Neural cell (in vitro differentiated cells): ENCODE results near the gene ELMO1. TPM values are rescaled to one million over a fixed set of nuclear protein-coding genes. Genes with fewer than 3 reads are reported as not detected.

Source experiments
- H2AFZ ChIP-seq: fragments of 200-600, 300-800 bp; sonication (generic), shearing (Covaris generic); 2 replicates; pipeline ENCODE4 v1.6.0; 2014; ENCODE audit warnings: low read depth, mild to moderate bottlenecking, antibody characterized with exemption, low read length, moderate library complexity
- H3F3A ChIP-seq: fragments of 200-600 bp; shearing (Covaris generic); 2 replicates; pipeline ENCODE4 v1.6.1; 2016; ENCODE audit warnings: mild to moderate bottlenecking, moderate library complexity, mixed read lengths, antibody characterized with exemption, low read length; ENCODE audit not compliant: insufficient read depth, poor library complexity, severe bottlenecking
- H3K27ac ChIP-seq: fragments of 200-600, 300-800 bp; sonication (generic), shearing (Covaris generic); 2 replicates; pipeline ENCODE4 v1.5.1; 2014; ENCODE audit warnings: mild to moderate bottlenecking, low read length, moderate library complexity
- H3K27me3 ChIP-seq: fragments of 300-800, 200-600 bp; sonication (generic), shearing (Covaris generic); 2 replicates; pipeline ENCODE4 v1.6.0; 2014; ENCODE audit warnings: mild to moderate bottlenecking, low read depth, low read length, moderate library complexity; ENCODE audit not compliant: insufficient read depth
- H3K36me3 ChIP-seq: fragments of 300-800, 200-600 bp; sonication (generic), shearing (Covaris generic); 2 replicates; pipeline ENCODE4 v1.5.1; 2014; ENCODE audit warnings: mild to moderate bottlenecking, antibody characterized with exemption, low read length, moderate library complexity; ENCODE audit not compliant: insufficient read depth
- H3K4me2 ChIP-seq: fragments of 300-800, 200-600 bp; sonication (generic), shearing (Covaris generic); 2 replicates; pipeline ENCODE4 v1.6.0; 2014; ENCODE audit warnings: mild to moderate bottlenecking, low read length
- H3K4me3 ChIP-seq: fragments of 300-800, 200-600 bp; sonication (generic), shearing (Covaris generic); 2 replicates; pipeline ENCODE4 v1.5.1; 2014; ENCODE audit warnings: mild to moderate bottlenecking, low read length, moderate library complexity
- H3K79me2 ChIP-seq: fragments of 200-600 bp; shearing (Covaris generic); replicated peaks from 2 replicates; pipeline ENCODE4 v1.6.0; 2014; ENCODE audit warnings: mild to moderate bottlenecking, low read length, moderate library complexity; ENCODE audit not compliant: insufficient read depth
- H3K9ac ChIP-seq: fragments of 300-800, 200-600 bp; sonication (generic), shearing (Covaris generic); 2 replicates; pipeline ENCODE4 v1.6.1; 2016; ENCODE audit warnings: mild to moderate bottlenecking, low read length, mixed read lengths
- H3K9me2 ChIP-seq: fragments of 200-600 bp; shearing (Covaris generic); 2 replicates; pipeline ENCODE4 v1.6.1; 2016; ENCODE audit warnings: mild to moderate bottlenecking, low read length, mixed read lengths; ENCODE audit not compliant: insufficient read depth
- H3K9me3 ChIP-seq: fragments of 200-600, 300-800 bp; sonication (generic), shearing (Covaris generic); 2 replicates; pipeline ENCODE4 v1.6.1; 2016; ENCODE audit warnings: mild to moderate bottlenecking, mixed run types, low read length, moderate library complexity, mixed read lengths
- H4K20me1 ChIP-seq: fragments of 200-600 bp; shearing (Covaris generic); 2 replicates; pipeline ENCODE4 v1.6.1; 2016; ENCODE audit warnings: mild to moderate bottlenecking, mixed run types; ENCODE audit not compliant: insufficient read depth
- CTCF ChIP-seq: fragments of 450-650 bp; IDR thresholded peaks from 2 replicates; pipeline ENCODE4 v1.5.1; 2014; ENCODE audit warnings: antibody characterized with exemption, mild to moderate bottlenecking, moderate library complexity; ENCODE audit not compliant: poor library complexity, severe bottlenecking
- EP300 ChIP-seq: fragments of 450-650 bp; conservative IDR thresholded peaks from 2 replicates; pipeline ENCODE4 v1.6.1; 2014; ENCODE audit warnings: antibody characterized with exemption, mild to moderate bottlenecking, moderate library complexity; ENCODE audit not compliant: poor library complexity, severe bottlenecking
- EZH2 ChIP-seq: fragments of 200-600, 300-800 bp; shearing (Covaris generic), sonication (generic); IDR thresholded peaks from 2 replicates; pipeline ENCODE4 v1.6.1; 2014; ENCODE audit warnings: antibody characterized with exemption, low read length, borderline replicate concordance, mild to moderate bottlenecking; ENCODE audit not compliant: insufficient read depth, poor library complexity, severe bottlenecking
- MXI1 ChIP-seq: fragments of 450-650 bp; conservative IDR thresholded peaks from 2 replicates; pipeline ENCODE4 v1.6.1; 2014; ENCODE audit warnings: antibody characterized with exemption, mild to moderate bottlenecking; ENCODE audit not compliant: poor library complexity, severe bottlenecking
- POLR2AphosphoS5 ChIP-seq: IDR thresholded peaks from 2 replicates; pipeline ENCODE4 v1.6.1; 2012
- RAD21 ChIP-seq: fragments of 450-650 bp; conservative IDR thresholded peaks from 2 replicates; pipeline ENCODE4 v1.6.1; 2014; ENCODE audit warnings: antibody characterized with exemption, mild to moderate bottlenecking, moderate library complexity
- REST ChIP-seq: IDR thresholded peaks from 2 replicates; pipeline ENCODE4 v1.6.1; 2012; ENCODE audit warnings: borderline replicate concordance
- SMC3 ChIP-seq: fragments of 450-650 bp; conservative IDR thresholded peaks from 2 replicates; pipeline ENCODE4 v1.6.1; 2014; ENCODE audit warnings: antibody characterized with exemption, mild to moderate bottlenecking, moderate library complexity; ENCODE audit not compliant: poor library complexity
- TAF1 ChIP-seq: IDR thresholded peaks from 2 replicates; pipeline ENCODE4 v1.6.1; 2012; ENCODE audit warnings: low read depth
- polyA plus RNA-seq: library from polyadenylated mRNA; depleted of rRNA; stranded (reverse); fragments of >200 nt; gene quantifications from 2 replicates; pipeline ENCODE4 v1.2.3, GENCODE V29; 2014

ELMO1 gene
- polyA plus RNA-seq, 1 donor from 2014 or later, result 12.2 TPM

- Histone ChIP-seq H3K27ac (no peak overlapping the region), H3K9me3 (no peaks in the 10 kb centered on the region), H3K9ac (no peak overlapping the region), H3K9me2 (no peaks in the 10 kb centered on the region), H2AFZ (no peak overlapping the region), H3F3A (no peaks in the 10 kb centered on the region), H3K4me3 (no peak overlapping the region), H3K4me2 (no peak overlapping the region), H3K27me3 (no peaks in the 10 kb centered on the region), H4K20me1 (no peaks in the 10 kb centered on the region), H3K79me2 (no peaks in the 10 kb centered on the region), H3K36me3 (no peaks in the 10 kb centered on the region)
- no peak for TF ChIP-seq SMC3
- TF ChIP-seq MXI1, result no peak
- TF ChIP-seq TAF1, result no peak
- no peak for TF ChIP-seq REST
- TF ChIP-seq EZH2, result no peak
- no peak for TF ChIP-seq CTCF
- no peak for TF ChIP-seq POLR2AphosphoS5
- TF ChIP-seq RAD21, result no peak
- TF ChIP-seq EP300, result no peak
Observed at GRCh38 chr7:37322831-37323230, 125.8 kb downstream of the ELMO1 start.

GRCh38 chr7:37320848-37321468 is 127.7 kb downstream of the ELMO1 start:
- Histone ChIP-seq H3K4me2 (no peak overlapping the region), H3K9ac (no peak overlapping the region), H3K9me3 (no peaks in the 10 kb centered on the region), H4K20me1 (no peaks in the 10 kb centered on the region), H3K27me3 (no peaks in the 10 kb centered on the region), H3K79me2 (no peaks in the 10 kb centered on the region), H3K4me3 (no peak overlapping the region), H2AFZ (no peak overlapping the region), H3K9me2 (no peaks in the 10 kb centered on the region), H3F3A (no peaks in the 10 kb centered on the region), H3K36me3 (no peaks in the 10 kb centered on the region), H3K27ac (no peak overlapping the region)
- TF ChIP-seq CTCF, result no peak
- TF ChIP-seq EP300, result no peak
- no peak for TF ChIP-seq MXI1
- TF ChIP-seq EZH2, result no peak
- TF ChIP-seq SMC3, result no peak
- no peak for TF ChIP-seq RAD21
